Erythroblast (primary cell): ENCODE results near the gene ADAM17.

Experiments used
- DNase-seq, 2 experiments: peaks; one replicate each; lab custom pipeline; 2025; lab: John Stamatoyannopoulos, UW
- GATA1 ChIP-seq: IDR thresholded peaks from 2 replicates; pipeline ENCODE4 v1.6.1; 2011; ENCODE audit warnings: low read depth, mild to moderate bottlenecking, control low read depth, low read length, moderate library complexity
- POLR2A ChIP-seq: IDR thresholded peaks from 2 replicates; pipeline ENCODE4 v1.6.1; 2011; ENCODE audit warnings: mild to moderate bottlenecking, low read length

Gene ADAM17

DNA sequence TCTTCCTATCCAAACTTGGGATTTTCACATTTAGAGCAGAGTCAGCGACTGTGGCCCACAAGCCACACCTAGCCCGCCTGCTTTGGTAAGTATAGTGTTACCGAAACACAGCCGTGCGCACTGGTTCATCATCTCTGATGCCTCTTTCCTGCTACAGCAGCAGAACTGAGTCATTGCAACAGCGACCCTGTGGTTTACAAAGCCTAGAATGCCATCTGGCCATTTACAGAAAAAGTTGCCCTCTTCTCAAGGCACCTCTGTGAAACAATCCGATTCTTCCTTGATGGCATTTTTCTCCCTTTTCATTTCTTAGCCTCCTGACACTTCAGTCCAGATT lies 92.0 kb downstream of the ADAM17 start:
- TF ChIP-seq GATA1 (no peak), POLR2A (no peak)
- no peak for DNase-seq

DNA sequence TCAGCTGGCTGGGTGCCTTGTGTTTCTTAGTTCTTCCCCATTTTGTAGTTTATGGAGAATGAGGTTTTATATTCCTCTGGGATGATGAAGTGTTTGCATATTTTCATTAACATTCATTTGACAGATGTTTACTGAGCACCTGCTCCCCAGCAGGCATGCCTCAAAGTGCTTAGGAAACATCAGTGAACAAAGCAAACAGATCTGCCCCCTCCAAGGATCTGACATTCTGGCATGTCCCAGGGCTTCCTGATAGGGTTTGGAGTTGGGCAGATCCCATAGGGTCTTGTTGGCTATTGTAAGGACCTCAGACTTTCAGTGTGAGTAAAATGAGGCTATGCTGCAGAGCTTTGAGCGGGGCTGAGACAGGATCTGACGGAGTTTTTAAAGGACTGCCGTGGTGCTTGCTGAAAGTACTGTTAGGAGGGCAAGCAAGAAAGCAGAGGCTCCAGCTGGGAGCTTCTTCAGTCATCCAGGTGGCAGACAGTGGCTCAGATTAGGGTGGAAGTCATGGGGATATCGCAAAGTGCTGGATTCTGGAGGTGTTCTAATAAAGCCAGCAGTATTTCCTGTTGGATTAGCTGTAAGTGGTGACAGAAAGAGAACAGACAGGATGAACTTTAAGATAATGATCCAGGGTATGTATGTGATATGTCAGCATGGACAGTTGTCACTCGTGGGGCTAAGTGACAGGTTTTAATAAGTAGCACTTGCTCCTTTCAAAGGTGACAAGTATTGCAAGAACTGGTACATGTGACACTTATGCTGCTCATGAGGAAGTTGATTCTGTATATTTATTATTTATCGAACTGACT lies 92.5 kb downstream of the ADAM17 start:
- TF ChIP-seq GATA1: no peak
- TF ChIP-seq POLR2A: no peak
- no peak for DNase-seq

DNA sequence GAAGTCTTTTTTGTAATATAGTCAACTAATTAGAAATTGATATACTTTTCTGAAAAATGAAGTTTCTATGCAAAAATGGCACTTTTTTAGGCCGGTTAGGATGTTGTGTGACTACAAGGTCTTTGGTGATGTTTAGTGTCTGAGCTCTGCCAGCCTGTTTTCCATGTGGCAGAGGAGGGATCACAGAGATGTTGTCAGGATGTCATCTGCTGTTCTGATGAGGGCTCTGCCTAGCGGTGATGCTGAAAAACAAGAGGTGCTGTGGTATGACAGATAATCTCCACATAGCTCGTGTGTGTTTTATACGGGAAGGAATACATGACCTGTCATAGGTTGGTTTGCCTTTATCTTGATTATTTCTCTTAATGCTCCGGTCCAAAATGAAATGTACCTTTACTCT lies 93.3 kb downstream of the ADAM17 start:
- DNase-seq: no peak
- TF ChIP-seq POLR2A (no peak), GATA1 (no peak)

DNA sequence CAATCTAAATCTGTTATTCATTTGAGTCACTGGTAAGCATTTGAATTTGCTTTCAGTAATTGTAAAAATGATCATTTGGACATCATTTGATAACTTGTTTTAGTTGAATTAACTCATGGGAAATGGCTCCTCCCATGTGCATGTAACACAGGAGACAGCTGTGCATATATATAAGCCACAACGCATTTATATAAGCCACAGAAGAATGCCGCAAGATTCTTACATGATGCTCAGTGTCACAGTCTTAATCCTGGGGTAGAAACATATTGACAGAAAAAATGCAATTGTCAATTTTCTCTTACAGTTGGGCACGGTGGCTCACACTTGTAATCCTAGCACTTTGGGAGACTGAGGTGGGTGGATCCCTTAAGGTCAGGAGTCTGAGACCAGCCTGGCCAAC lies 94.6 kb downstream of the ADAM17 start:
- TF ChIP-seq GATA1 (no peak), POLR2A (no peak)
- DNase-seq: no peak

DNA sequence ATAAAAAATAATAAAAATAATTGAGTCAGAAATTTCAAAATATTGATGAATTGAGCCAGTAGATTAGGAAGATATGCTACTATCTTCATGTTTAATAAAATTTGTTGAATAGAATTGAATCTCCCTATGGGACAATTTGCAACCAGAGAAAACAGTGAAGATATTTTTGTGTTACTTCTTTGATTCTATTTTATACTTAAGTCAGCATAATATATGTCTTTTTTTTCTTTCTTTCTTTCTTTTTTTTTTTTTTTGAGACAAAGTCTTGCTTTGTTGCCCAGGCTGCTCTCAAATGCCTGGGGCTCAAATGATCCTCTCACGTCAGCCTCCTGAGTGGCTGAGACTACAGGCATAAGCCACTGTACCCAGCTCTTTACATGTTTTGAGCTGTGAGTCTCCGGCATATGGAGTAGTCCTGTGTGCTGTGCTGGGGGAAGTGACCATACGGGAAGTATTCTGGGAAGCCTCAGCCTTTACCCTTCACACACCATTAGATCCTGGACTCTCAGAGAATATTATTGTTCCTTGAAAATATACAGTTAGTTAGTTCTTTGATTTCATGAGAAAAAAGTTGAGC lies 95.1 kb downstream of the ADAM17 start:
- TF ChIP-seq POLR2A: no peak

GRCh38 chr2:9451231-9451630 lies 104.4 kb downstream of the ADAM17 start:
- DNase-seq: no peak
- TF ChIP-seq GATA1 (no peak), POLR2A (no peak)

More for the DNA sequence above, 95.1 kb downstream of the ADAM17 start:
- DNase-seq: no peak

DNA sequence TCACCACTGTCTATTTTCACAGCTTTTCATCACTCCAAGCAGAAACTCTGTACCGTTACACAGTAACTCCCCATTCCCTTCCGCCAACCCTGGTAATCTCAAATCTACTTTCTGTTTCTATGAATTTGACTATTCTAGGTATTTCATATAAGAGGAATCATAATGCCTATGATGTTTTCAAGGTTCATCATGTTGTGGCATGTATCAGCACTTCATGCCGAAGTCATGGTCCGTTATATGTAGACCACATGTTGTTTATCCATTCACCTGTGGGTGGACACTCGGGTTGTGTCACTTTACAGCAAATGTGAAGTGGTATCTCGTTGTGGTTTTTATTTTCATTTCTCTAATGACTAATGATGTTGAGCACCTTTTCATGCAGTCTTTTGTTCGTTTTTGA lies 110.5 kb downstream of the ADAM17 start:
- DNase-seq: no peak

DNA sequence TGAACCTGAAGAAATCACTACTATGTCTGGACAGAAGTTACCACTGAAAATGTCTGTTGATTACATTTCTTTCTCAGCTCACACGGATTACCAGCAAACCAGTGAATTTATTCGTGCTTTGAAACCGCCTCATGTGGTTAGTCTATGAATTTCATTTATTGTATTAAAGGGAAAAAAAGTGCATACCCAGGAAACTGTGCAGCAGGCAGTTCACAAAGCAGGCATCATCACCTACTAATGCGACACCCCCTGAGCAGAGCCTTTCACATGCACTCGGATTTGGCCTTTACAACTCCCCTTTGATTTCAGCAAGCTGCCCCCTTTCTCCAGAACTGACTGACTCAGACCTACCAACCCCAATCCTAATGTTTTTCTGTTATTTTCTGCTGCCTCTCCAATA lies 112.1 kb downstream of the ADAM17 start:
- no peak for TF ChIP-seq GATA1
- no peak for TF ChIP-seq POLR2A
- DNase-seq: no peak

More for the DNA sequence above, 110.5 kb downstream of the ADAM17 start:
- no peak for TF ChIP-seq POLR2A
- no peak for TF ChIP-seq GATA1

DNA sequence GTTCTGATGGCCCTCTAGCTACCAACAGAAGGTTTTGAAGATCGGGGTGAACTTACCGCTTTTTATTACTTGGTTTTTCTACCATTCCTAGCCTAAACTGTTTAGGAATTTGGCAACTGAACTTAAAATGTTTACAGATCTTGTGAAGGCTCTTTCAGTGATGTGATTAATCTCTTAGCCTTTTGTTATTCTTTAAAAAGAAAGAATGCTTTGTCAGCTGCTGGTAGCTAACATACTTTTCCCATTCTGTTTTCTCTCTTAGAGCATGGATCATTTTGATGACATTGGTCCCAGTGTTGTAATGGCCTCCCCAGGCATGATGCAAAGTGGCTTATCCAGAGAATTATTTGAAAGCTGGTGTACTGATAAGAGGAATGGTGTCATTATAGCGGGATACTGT lies 114.1 kb downstream of the ADAM17 start:
- TF ChIP-seq GATA1: no peak
- no peak for TF ChIP-seq POLR2A
- no peak for DNase-seq

GRCh38 chr2:9440058-9440727 lies 115.4 kb downstream of the ADAM17 start:
- TF ChIP-seq POLR2A (no peak), GATA1 (no peak)
- no peak for DNase-seq

GRCh38 chr2:9439536-9439935 lies 116.1 kb downstream of the ADAM17 start:
- TF ChIP-seq GATA1 (no peak), POLR2A (no peak)
- no peak for DNase-seq
